Iris pigment epithelial cell (primary cell): ENCODE results near the gene MRPS15.
A peak's percentile ranks its signal among the peaks of the same experiment; 100 is the strongest.

Source experiments
- DNase-seq: peaks from one replicate; pipeline ENCODE4 v3.0.0-alpha.2; 2011; ENCODE audit warnings: low read depth

Gene MRPS15

DNA sequence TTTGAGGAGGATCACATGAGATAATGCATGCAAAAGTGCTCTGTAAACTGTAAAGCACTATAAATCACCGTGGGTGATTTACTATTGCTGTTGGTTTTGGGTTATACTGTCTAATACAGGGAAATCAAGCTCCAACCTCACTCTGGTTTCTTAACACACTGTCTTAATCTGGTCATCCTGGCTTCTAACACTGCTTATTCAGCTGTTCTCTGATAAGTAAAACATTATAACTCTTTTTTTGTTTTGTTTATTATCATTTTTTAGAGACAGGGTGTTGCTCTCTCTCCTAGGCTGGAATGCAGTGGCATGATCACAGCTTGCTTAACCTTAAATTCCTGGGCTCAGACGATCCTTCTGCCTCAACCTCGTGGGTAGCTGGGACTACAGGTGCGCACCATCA is 44.6 kb downstream of the MRPS15 start:
- peak; percentile 14 for DNase-seq

DNA sequence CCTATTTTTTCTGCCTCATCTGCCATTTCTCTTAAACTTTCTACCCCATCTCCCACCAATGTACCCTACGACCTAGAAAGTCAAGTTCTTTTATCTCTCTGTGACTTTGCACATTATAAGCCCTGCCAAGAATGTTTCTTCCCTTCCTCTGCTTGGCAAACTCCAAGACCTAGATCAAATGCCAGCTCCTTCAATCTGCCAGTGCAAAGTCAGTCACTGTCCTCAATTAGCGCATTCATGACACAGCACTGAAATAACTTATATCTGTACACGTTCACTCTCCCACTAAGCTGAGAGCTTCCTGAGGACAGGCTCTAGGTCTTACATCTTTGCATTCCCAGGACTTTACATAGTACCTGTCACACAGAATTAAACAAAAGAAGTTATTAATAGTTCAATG is 45.0 kb downstream of the MRPS15 start:
- DNase-seq = no peak

DNA sequence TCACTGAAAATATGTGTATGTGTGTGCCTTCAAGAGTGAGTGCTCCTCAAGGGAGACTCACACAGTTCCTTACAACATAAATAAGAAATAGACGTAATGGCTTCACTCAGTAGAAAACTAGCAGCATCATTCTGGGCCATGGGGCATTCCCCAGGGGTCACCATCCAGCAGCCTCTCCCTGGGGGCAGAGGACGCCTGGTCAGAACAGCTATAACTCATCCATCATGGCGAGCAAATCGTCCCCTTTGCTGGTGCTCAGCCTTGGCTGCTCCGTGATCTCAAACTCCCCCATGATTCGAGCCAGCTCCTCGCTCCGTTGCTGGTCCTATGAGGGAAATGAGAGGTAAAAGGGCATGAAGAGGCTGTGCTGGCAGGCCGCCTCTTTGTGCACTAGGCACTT is 46.3 kb downstream of the MRPS15 start:
- no peak for DNase-seq

DNA sequence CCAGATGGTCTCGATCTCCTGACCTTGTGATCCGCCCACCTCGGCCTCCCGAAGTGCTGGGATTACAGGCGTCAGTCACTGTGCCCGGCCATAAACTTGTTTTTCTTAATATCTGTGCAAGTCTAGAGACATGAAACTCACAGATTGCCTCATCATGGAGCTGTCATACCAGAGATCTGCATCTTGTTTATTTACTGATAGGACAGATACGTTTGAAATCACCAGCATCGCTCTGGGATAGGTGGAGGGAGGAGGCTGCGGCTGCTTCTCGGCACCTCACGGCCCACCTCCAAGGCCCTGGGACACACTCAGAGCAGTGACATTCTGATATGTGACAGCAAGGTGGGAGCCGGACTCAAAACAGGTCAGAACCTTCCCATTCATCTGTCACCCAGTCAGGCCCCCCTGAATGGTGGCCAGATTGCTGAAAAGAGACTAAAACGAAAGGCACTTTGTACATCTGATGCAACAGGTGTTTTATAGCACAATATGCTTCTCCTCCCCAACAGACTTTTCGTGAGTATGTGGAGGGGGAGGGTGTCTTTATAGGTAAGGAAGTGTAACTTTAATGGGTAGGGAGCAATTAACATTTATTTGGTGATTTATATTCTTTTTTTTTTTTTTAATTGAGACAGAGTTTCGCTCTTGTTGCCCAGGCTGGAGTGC is 48.4 kb downstream of the MRPS15 start:
- DNase-seq = no peak

DNA sequence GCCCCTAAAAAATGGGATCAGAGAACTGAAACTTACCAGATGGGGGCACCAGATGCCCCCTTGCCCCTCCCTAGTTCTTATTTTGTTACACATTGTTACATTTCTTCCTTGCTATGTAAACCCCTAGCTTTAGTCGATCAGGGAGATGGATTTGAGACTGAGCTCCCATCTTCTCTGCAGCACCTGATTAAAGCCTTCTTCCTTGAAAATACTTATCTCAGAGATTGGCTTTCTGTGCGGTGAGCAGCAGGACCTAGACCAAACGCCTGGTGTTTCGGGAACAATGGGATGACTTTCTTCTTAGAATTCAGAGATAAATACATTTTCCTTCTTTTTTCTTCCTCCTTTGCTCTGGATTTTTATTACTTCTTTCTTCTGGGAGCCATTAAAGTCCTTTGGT is 49.8 kb downstream of the MRPS15 start:
- DNase-seq = no peak

DNA sequence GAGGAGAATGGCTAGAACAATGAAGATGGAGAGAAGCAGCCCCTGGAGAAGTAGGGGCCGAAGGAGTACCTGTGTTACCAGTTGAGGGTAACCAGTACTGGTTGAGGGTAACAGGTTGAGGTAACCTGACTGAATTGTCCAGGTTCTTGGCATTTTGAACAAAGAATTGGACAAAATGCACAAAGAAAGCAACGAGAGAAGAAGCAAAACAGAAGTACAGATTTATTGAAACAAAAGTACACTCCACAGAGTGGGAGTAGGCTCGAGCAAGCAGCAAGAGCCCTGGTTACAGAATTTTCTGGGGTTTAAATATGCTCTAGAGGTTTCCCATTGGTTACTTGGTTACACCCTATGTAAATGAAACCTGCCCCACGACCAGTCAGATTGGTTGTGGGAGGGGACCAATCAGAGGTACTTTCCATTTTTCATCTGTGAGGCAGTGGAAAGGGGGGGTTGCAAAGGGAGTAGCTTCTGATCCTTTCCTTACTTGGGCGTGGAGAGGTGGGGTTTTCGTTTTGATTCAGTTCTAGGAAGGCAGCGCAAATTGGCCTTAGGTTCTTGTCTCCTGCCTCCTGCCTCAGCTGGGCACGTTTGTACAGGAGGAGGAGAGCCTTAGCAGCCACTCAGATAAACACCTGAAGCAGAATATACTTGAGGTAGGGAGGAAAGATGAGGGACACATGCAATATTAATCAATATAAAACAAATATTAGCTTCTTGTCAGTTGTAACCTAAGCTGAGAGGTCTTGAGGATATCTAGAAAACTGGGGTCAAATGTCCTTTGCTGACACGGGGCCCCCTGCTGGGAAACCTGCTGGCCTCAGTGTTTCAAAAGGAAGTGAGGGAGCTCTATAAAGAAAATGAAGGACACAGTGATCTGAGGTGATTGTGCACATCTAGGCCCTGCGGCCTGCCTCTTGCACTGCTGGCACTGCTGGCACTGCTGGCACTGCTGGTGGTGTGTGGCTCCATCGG is 52.2 kb downstream of the MRPS15 start:
- DNase-seq = peak; percentile 39

DNA sequence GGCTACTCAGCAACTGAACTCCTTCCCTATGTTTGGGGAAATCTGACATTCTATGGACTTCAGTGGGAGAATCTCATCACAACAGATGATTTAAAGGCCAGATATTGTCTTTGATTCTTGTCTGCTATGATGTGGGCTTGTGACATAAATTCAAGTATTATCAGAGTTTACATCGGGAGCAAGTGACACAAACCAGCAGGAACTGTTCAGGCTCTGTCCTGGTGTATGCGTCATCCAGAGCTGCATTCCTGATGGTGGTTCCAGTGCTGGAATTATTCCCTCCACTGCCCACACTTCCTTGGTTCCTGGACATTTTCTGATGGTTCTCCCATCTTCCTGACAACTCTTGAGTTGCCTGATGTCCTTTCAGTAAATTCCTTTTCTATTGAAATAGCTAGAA is 55.7 kb downstream of the MRPS15 start:
- no peak for DNase-seq

DNA sequence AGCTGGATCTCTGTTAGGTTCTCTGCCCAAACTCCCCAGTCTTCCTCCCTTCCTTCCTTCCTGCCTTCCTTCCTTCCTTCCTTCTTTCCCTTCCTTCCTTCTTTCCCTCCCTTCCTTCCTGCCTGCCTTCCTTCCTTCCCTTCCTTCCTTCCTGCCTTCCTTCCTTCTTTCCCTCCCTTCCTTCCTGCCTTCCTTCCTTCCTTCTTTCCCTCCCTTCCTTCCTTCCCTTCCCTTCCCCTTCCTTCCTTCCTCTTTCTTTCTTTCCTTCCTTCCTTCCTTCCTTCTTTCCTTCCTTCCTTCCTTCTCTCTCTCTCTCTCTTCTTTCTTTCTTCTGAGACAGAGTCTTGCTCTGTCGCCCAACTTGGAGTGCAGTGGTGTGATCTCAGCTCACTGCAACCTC is 57.7 kb downstream of the MRPS15 start:
- no peak for DNase-seq
